Bone marrow (tissue), 2 donors: Measurements from ENCODE around the gene ZNF718.
"Not testable (repeated sequence)": the region's sequence is repeated elsewhere in the genome, so short reads cannot be mapped to it uniquely, and the experiment has no call there.

Experiments
- DNase-seq, 2 donors: peaks; one replicate each; lab custom pipeline; 2025; lab: John Stamatoyannopoulos, UW

Gene ZNF718

DNA sequence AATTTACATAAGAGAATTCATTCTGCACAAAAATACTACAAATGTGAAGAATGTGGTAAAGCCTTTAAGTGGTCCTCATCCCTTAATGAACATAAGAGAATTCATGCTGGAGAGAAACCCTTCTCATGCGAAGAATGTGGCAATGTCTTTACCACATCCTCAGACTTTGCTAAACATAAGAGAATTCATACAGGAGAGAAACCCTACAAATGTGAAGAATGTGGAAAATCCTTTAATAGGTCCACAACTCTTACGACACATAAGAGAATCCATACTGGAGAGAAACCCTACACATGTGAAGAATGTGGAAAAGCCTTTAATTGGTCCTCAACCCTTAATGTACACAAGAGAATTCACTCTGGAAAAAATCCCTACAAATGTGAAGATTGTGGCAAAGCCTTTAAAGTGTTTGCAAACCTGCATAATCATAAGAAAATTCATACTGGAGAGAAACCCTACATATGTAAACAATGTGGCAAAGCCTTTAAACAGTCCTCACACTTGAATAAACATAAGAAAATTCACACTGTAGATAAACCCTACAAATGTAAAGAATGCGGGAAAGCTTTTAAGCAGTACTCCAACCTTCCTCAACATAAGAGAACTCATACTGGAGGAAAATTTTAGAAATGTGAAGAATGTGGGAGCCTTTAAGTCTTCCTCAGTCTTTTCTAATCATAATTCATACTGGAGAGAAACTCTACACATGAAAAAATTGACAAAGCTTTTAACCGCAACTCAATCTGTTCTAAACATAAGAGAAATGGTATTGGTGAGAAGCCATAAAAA, 37.4 kb downstream of the ZNF718 start:
- DNase-seq = no peak

DNA sequence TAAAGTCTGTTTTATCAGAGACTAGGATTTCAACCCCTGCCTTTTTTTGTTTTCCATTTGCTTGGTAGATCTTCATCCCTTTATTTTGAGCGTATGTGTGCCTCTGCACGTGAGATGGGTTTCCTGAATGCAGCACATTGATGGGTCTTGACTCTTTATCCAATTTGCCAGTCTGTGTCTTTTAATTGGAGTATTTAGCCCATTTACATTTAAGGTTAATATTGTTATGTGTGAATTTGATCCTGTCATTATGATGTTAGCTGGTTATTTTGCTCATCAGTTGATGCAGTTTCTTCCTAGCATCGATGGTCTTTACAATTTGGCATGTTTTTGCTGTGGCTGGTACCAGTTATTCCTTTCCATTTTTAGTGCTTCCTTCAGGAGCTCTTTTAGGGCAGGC, 45.3 kb downstream of the ZNF718 start:
- DNase-seq = not testable (repeated sequence)

DNA sequence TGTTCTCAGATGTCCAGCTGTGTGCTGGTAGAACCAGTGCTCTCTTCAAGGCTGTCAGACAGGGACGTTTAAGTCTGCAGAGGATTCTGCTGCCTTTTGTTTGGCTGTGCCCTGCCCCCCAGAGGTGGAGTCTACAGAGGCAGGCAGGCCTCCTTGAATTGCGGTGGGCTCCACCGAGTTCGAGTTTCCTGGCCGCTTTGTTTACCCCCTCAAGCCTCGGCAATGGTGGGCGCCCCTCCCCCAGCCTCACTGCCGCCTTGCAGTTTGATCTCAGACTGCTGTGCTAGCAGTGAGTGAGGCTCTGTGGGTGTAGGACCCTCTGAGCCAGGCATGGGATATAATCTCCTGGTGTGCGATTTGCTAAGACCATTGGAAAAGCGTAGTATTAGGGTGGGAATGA, 47.0 kb downstream of the ZNF718 start:
- DNase-seq = not testable (repeated sequence)

DNA sequence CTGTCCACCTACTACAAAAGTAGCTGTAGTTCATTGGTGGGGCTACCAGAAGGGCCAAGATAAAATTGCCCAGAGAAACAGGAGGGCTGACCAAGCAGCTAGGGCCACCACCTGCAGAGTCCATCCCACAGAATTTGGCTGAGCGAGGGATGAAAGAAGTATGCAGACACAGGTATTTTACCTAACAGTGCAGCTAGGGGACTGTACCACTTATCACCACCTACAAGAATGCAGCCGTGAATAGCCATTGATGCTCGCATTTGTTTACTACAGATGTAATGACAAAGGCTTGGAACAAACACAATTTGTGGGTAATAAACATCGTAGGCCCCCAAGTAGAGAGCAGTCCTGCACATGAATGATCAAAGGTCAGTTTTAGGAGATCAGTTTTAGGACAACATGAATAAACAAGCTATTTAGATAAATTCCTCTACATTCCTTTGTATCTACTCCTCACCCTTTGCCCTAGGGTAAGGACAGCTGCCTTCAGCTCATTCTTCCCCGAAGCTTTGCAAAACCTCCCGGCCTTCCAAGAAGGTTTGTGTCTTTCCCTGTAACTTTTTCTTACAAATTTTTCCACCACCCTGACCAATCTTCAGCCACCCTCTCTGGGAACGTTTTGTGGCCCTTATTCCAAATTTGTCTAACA, 49.5 kb downstream of the ZNF718 start:
- DNase-seq = no peak

DNA sequence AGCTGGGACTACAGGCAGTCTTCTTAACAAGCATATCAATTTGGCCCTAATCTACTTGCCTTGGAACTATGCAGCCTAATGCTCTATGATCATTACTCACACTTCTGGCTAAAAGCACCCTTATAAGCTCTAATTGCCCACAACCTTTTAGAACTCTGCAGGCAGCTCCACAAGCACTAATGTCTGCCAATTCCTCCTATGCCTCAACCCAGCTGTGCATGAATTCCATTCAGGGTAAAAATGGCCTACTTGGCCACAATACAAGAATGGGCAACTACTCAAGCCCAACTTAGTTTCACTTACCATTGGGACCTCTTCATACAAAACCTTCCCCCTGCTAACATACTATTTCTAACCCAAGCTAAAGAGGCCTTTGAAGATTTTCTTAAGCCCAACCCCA, 51.7 kb downstream of the ZNF718 start:
- DNase-seq = no peak

DNA sequence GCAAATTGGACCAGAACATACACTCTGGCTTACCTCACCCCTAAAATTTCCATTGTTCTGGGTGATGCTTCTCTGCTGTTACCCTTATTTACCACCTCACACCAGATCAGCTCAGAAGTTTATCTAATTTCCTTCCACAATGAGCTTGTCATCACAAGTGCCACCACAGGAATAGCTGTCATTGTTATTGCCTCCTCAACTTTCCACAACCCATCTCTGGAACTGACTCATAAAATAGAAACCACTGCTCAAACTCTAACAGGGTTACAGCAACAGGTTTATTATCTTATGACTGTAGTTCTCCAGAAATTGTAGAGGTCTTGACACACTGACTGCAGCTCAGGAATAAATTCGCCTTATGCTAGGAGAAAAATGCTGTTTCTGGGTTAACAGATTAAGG, 52.7 kb downstream of the ZNF718 start:
- DNase-seq = no peak

DNA sequence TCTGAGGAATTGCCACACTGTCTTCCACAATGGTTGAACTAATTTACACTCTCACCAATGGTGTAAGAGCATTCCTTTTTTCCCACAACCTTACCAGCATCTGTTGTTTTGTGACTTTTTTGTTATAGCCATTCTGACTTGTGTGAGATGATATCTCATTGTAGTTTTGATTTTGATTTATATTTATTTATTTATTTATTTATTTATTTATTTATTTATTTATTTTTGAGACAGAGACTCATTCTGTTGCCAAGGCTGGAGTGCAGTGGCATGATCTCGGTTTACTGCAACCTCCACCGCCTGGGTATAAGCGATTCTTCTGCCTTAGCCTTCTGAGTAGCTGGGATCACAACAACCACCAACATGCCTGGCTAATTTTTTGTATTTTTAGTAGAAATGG, 57.9 kb downstream of the ZNF718 start:
- DNase-seq = not testable (repeated sequence)

DNA sequence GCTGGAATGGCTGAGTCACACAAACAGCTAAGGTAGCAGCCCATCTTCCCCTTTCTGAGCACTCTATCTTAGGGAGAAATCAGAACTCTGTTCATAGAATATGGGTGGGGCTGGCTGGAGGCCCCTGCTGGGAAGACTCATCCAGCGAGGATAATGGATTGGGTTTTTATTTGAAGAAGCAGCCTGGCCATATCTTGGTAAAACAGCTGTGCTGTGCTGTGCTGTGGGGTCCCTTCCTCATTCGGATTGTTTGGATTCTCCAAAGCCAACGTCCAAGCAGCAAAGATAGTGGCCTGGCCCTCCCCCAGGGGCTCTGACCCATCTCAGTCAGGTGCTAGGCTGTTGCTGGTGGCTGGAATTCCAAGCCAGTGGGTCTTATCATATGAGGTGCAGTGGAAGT, 63.8 kb downstream of the ZNF718 start:
- no peak for DNase-seq

DNA sequence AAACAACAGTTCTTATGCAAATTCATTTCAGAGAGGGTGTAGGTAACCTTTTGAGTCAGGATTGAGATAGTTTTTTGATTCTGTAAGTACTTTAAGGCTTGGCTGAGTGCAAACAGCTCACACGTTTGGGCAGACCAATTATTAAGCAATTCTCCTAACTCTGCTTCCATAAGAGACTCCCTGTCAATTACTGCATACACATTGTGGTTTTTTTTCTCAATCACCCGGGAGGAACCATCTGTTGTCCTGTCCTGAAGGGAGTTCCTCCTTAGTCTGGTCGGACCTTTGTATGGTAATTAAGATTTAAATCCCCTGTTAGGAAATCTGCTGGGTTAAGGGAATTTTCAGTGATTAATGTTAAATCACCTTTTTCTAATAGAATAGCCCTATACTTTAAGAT, 70.9 kb downstream of the ZNF718 start:
- not testable (repeated sequence) for DNase-seq

DNA sequence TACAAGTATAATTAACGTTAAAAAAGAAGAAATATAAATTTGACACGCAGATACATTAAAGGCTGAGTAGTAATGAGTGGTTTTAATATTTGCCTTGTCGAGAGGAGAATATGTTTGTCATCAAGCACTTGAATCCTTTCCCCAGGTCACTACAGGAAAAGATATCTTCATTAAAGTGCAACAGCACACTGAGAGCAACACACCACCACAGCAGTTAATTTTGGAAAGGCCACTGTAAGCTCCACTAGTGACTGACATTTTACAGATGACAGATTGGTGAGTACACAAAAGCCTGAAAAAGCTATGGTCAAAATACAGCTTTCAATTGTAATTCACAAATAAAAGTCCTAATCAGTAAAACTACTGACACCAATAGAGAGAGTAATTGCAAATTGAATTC, 76.6 kb downstream of the ZNF718 start:
- DNase-seq = no peak

DNA sequence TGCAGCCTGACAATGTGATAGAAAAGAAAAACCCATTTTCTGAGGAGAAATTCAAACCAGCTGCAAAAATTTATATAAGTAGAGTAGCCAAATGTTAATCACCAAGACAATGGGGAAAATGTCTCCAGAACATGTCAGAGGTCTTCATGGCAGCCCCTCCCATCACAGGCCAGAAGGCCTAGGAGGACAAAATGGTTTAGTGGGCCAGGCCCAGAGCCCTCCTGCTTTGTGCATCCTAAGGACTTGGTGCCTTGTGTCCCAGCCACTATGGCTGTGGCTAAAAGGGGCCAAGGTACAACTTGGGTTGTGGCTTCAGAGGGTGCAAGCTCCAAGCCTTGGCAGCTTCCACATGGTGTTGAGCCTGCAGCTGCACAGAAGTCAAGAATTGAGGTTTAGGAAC, 78.5 kb downstream of the ZNF718 start:
- DNase-seq = not testable (repeated sequence)

DNA sequence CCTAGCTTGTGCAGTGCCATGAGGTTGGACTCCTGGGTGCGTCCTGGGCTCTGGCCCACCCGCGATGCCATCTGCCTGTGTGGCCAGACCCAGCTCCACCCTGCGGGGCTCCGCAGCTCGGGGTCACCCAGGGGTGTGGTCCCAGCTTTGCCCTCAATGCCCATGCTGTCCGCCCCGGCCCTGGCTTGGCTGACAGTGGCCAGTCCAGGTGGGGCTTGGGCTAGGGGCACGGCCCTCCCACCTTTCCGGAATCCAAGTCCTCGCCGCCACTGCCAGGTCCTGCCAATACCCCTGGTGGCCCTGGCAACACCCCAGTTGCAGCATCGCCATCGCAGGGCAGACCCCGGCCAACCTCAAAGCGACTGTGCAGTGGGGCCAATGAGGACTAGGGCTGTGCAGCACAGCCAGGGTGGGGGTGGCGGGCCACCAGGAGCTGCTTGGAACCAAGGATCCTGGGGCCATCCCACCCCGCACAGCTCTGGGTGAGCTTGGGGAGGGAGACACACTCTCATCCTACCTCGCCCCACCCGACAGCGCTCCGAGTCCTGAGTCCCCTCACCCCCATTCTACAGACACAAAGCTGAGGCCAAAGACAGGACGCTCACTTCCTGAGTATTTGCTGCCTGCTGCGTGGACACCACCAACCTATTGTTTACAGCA, 80.9 kb downstream of the ZNF718 start:
- DNase-seq = no peak

DNA sequence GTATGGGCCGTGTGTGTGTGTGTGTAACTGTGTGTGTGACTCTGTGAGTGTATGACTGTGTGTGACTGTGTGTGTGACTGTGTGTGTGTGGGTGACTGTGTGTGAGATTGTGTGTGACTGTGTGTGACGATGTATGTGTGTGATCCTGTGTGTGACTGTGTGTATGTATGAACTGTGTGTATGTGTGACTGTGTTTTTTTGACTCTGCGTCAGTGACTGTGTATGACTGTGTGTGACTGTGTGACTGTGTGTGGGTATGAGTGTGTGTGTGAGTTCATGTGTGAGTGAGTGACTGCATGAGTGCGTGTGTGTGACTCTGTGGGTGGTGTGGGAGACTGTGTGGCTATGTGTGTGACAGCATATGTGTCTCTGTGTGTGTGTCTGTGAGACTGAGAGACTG, 81.8 kb downstream of the ZNF718 start:
- DNase-seq = no peak

DNA sequence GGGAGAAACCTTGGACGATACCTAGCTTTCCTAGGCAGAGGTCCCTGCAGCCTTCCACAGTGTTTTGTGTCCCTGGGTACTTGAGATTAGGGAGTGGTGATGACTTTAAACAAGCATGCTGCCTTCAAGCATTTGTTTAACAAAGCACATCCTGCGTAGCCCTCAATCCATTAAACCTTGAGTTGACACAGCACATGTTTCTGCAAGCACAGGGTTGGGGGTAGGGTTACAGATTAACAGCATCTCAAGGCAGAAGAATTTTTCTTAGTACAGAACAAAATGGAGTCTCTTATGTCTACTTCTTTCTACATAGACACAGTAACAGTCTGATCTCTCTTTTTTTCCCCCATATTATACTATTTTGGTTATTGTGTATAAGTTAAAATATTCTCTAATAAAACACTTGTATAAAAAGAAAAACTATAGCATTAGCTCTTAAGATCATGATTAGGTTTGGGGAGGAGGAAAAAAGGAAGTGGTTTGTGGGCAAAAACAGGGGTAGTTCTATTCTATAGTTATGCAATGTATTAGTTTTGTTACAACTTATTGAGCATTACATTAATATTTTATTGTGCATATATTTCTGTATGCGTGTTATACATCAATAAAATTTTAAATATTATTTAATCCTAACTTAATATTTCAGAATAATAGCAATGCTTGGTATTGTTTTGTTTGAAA, 84.3 kb downstream of the ZNF718 start:
- not testable (repeated sequence) for DNase-seq

DNA sequence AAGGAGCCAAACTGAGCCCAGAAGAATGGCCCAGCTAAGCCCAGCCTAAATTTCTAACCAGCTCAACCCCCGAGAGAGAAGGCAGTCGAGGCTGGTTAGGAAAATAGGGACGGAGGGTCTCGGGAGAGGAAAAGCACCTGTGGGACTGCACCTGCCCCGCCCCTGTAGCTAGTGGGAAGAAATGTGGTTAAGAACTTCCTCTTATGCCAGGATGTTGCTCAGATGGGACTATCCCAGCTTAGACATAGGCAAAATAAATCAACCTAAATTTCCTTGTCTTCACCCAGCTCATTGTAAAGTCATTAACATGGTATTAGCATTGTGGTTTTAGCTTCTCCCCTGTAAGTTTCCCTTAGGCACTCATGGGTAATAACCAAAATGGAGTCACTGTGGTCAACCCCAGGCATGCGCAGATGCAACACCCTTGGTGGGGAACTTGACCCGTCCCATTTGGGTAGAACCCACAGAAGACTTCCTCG, 86.8 kb downstream of the ZNF718 start:
- no peak for DNase-seq

DNA sequence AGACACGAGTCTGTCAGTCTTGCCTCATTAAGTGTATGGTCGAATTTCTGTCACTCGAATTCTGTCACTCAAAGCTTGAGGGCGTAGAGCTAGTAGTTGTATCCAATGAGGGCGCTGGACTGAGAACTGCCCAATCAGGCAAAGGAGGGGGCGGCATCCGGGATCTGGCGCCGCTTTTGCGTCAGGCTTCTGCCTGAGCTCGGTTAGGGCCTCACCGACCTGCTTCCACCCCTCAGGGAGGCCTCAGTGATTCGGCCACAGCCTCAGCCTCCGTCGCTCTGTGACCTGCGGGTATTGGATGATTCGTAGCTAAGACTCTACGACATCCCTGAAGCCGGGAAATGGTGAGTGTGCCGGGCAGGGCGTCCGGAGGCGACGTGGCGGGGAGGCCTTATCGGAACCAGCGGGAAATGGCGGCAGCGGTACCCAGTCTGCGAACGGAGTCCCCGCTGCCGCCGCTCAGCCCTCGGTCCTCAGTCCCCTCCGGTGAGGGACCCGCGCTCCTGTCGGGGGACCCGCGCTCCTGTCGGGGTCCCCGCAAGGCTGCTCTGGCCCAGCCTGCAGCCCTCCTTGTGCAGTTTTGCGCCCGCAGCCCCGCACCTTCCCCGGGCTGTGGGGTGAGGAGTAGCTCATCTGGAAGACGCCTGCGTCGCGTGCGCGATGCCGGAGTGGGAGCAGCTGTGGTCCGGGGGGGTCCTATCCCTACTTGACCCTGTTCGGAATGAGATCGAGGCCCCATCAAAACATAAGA, 88.3 kb downstream of the ZNF718 start:
- no peak for DNase-seq

DNA sequence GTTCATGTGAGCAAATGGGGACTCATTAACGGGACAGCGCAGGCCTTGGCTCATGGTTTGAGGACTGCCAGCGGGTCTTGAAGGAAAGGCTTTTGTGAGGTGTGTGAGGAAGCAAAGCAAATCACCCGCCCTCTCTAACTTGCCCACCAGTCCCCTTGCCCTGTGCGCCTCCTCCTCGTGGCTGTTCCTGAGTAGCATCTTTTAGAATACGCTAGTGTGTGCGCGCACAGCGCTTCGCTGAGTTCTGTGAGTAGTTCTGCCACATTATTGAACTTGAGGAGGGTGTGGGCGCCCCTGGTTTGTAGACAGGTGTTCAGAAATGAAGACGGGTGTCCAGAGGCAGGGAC, 88.9 kb downstream of the ZNF718 start:
- not testable (repeated sequence) for DNase-seq
